Measurements from ENCODE around the gene MRPS7.

GRCh38 chr17:75270218-75270965 lies 8.7 kb downstream of the MRPS7 start:
- TF ChIP-seq SP2 (tag by site-specific recombination; IDR thresholded peaks at IDR 0.05) (peak; percentile 68), CTCF (tag by site-specific recombination; IDR thresholded peaks at IDR 0.05) (peak; percentile 67), ZNF416 (tag by site-specific recombination; IDR thresholded peaks at IDR 0.05) (no peak), ZBTB26 (tag by site-specific recombination; optimal IDR thresholded peaks at IDR 0.05) (peak; percentile 55), ZNF155 (tag by site-specific recombination; IDR thresholded peaks at IDR 0.05) (no peak), ZNF138 (tag by site-specific recombination; IDR thresholded peaks at IDR 0.05; ENCODE audit: borderline replicate concordance) (no peak)

All from HEK293 (cell line).